ENCODE data around the gene SNX24.

The SNX24 gene, protein sequence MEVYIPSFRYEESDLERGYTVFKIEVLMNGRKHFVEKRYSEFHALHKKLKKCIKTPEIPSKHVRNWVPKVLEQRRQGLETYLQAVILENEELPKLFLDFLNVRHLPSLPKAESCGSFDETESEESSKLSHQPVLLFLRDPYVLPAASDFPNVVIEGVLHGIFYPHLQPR

DNA sequence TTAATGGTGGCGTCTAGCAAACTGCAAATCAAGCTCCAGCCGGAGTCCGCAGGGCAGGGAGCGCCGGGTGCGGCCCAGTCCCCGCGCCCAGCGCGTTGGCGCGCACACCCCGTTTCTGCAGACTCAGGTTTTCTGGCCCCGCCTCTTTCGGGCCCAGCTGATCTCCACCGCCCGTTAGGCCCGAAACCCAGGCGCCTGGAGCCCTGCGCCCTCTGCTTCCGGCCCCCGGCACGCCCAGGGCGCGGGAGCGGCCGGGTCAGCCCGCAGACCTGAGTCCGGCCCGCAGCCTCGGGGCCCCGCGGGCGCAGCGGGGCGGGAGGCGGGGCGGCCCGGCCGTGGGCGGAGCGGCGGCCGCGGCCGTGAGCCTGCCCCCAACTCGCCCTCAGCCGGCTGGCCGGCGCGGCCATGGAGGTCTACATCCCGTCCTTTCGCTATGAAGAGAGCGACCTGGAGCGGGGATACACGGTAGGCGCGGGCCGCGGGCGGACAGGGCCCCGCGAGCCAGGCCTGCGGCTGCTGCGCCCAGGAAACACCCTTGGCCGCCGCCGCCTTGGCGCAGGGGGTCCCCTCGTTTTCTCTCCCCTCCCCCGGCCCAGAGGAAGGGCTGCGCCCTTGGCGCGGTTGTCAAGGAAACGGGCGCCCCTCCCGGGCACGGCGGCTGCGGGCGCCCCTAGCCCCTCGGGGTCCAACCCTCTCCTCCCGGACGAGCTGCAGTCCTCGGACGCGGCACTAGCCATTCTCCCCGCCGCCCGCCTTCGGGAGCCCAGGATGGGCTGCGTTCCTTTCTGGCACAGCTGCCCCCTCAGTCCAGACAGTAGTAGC, at the start of gene SNX24:
Gene SNX24 (plus strand): TSS at position 385 of the 822 bp plus-strand sequence. CDS start 21 bp downstream, at position 406.
- DNase-seq (ENCODE audit: low read depth): no peak
- TF ChIP-seq, protein P1, sequence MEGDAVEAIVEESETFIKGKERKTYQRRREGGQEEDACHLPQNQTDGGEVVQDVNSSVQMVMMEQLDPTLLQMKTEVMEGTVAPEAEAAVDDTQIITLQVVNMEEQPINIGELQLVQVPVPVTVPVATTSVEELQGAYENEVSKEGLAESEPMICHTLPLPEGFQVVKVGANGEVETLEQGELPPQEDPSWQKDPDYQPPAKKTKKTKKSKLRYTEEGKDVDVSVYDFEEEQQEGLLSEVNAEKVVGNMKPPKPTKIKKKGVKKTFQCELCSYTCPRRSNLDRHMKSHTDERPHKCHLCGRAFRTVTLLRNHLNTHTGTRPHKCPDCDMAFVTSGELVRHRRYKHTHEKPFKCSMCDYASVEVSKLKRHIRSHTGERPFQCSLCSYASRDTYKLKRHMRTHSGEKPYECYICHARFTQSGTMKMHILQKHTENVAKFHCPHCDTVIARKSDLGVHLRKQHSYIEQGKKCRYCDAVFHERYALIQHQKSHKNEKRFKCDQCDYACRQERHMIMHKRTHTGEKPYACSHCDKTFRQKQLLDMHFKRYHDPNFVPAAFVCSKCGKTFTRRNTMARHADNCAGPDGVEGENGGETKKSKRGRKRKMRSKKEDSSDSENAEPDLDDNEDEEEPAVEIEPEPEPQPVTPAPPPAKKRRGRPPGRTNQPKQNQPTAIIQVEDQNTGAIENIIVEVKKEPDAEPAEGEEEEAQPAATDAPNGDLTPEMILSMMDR (IDR thresholded peaks at IDR 0.05; ENCODE audit: low read depth, low read length, missing control alignments): no peak
- in situ Hi-C loops (cut with HindIII; ENCODE audit: low sequenced_read_pairs): no loop called here
- peak within 1 kb of the TSS; percentile 77 for H3K4me3 ChIP-seq (ENCODE audit: low read depth, low read length)

- in situ Hi-C loops (cut with HindIII; ENCODE audit: low sequenced_read_pairs): no loop called here
- no peak overlapping the region for H3K4me3 ChIP-seq (ENCODE audit: low read depth, low read length)
- no peak for DNase-seq (ENCODE audit: low read depth)
- TF ChIP-seq, protein P1 (IDR thresholded peaks at IDR 0.05; ENCODE audit: low read depth, low read length, missing control alignments): no peak
Observed at GRCh38 chr5:122805481-122805880, 39.9 kb upstream of the SNX24 start.

DNA sequence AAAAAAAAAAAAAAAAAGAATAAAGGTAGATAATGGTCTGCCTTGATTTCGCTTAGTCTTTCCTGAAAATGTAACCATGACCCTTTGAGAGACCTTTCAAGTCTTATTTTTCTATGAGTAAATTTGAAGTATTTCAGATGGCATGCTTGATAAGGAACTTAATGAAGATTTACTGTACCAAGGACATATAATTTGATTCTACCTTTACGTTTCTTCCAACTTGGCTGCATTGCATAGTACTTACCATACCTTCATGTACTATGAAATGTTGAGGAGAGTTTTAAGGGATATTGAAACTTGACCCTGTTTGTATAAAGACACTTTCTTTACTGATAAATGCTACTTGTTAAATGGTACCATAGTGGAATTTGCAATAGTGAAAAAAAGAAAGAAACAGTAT, 35.0 kb upstream of the SNX24 start:
- TF ChIP-seq, protein P1 (IDR thresholded peaks at IDR 0.05; ENCODE audit: low read depth, low read length, missing control alignments): no peak
- no peak for DNase-seq (ENCODE audit: low read depth)
- no peak overlapping the region for H3K4me3 ChIP-seq (ENCODE audit: low read depth, low read length)
- in situ Hi-C loops (cut with HindIII; ENCODE audit: low sequenced_read_pairs): no loop called here

DNA sequence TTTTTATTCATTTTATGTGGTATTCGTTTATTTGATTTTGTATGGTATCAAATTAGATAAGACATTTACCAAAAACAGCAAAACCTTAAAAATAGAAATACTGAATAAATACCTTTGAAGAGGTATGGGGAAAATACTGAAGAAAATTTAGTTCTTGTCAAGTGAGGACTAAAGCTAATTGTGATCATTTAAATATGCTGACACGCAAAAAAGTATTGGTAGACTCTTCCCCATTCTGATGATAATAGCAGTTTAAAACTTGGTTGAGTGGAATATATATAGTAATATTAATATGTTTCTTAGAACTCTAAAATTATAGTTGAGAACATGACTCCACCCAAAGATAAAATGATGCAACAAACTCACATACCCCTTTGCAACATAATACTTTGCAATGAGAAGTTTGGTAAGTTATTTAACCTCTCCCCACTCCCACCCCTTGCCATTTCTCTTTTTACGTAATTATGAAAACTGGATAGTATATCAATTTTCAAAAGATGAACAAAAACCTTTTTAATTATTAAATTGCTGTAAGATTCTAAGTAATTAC, 30.1 kb upstream of the SNX24 start:
- in situ Hi-C loops (cut with HindIII; ENCODE audit: low sequenced_read_pairs): no loop called here
- no peak for DNase-seq (ENCODE audit: low read depth)
- TF ChIP-seq, protein P1 (IDR thresholded peaks at IDR 0.05; ENCODE audit: low read depth, low read length, missing control alignments): no peak
- H3K4me3 ChIP-seq (ENCODE audit: low read depth, low read length): no peak overlapping the region

- TF ChIP-seq, protein P1 (IDR thresholded peaks at IDR 0.05; ENCODE audit: low read depth, low read length, missing control alignments): no peak
- H3K4me3 ChIP-seq (ENCODE audit: low read depth, low read length): no peak overlapping the region
- no peak for DNase-seq (ENCODE audit: low read depth)
- in situ Hi-C loops (cut with HindIII; ENCODE audit: low sequenced_read_pairs): no loop called here
Observed at GRCh38 chr5:122816756-122817155, 28.7 kb upstream of the SNX24 start.

DNA sequence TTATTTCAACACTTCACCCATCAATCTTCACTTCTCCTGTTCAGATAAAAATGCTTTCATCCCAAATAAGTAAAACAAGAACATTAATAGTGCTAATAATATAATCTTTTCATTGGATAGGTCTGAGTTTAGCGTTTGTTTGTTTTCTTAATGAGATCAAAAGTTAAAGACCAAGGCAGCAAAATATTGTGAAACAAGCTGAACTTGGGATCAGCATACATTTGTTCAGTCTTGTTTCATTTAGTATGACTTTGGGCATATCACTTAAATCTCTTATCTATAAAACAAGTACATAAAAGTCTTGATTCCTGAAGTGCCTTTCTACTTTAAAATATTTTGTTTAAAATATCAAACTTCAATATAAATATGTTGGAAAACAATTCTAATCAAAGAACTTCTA, 13.4 kb upstream of the SNX24 start:
- in situ Hi-C loops (cut with HindIII; ENCODE audit: low sequenced_read_pairs): no loop called here
- DNase-seq (ENCODE audit: low read depth): no peak
- TF ChIP-seq, protein P1 (IDR thresholded peaks at IDR 0.05; ENCODE audit: low read depth, low read length, missing control alignments): no peak
- H3K4me3 ChIP-seq (ENCODE audit: low read depth, low read length): no peak overlapping the region

Measured in astrocyte of the cerebellum (primary cell).